ENCODE data around the gene TIMM22.

DNA sequence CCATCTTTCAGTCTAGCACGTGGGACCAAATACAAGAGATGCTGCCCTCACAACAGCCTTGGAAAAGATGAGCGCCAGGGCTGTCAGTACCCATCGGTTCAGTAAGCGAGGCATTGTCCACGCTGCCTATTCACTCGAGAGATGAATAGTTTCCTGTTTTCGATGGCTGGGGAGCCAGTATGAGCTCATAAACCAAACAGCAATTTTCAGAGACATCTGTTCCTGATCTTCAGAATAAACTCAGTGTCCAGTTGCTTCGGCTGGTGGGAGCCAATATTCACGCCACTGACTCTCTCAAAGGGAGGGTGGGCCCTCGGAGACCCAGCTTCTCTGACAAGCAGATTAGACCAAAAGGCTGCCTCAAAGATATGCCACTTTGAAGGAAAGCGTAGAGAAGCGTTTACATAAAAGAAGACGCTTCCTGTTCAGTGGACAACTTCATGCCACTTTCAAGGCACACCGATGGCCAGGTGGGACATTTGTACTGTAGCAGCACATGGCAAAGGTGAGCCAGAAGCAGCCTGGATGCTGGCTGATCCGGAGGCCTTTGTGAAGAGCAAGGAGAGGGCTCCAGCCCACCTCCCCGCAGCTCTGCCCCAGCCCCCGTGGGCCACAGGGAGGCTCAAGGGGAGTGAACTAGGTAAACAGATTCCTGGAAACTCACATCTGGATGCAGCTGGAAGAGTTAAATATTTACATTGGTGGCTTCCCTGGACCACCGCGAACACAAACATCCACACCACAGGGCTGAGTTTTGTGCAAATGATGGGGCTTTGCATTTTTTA is 6.0 kb downstream of the TIMM22 start:
- no peak for TF ChIP-seq POLR2AphosphoS5 (IDR thresholded peaks at IDR 0.05; ENCODE audit: borderline replicate concordance, low read depth, low read length)
- TF ChIP-seq EZH2 (IDR thresholded peaks at IDR 0.05), result no peak
